ENCODE measurements around the gene CLP1. TPM values are rescaled to one million over a fixed set of nuclear protein-coding genes. Genes with fewer than 3 reads are reported as not detected.
"Not testable (repeated sequence)": the region's sequence is repeated elsewhere in the genome, so short reads cannot be mapped to it uniquely, and the experiment has no call there.

Gene CLP1
- total RNA-seq, 1 donor, result 15.2 TPM

- Histone ChIP-seq H3K4me1 (ENCODE audit: insufficient read depth, low read length) (peaks cover 16% of the 10 kb centered on the region), H3K27me3 (ENCODE audit: insufficient read depth, low read length) (no peaks in the 10 kb centered on the region), H3K9me3 (ENCODE audit: low read depth, low read length) (no peaks in the 10 kb centered on the region), H3K4me2 (ENCODE audit: insufficient read depth, low read length) (no peak overlapping the region), H3K27ac (ENCODE audit: low read depth, low read length) (no peak overlapping the region), H3K36me3 (ENCODE audit: insufficient read depth, low read length) (peaks cover 37% of the 10 kb centered on the region), H2AFZ (ENCODE audit: low read length) (no peak overlapping the region), H3K4me3 (ENCODE audit: insufficient read depth, low read length) (no peak overlapping the region), H4K20me1 (ENCODE audit: insufficient read depth, low read length) (peaks cover 44% of the 10 kb centered on the region), H3K79me2 (ENCODE audit: insufficient read depth, low read length) (peaks cover 89% of the 10 kb centered on the region)
- TF ChIP-seq, protein P1, sequence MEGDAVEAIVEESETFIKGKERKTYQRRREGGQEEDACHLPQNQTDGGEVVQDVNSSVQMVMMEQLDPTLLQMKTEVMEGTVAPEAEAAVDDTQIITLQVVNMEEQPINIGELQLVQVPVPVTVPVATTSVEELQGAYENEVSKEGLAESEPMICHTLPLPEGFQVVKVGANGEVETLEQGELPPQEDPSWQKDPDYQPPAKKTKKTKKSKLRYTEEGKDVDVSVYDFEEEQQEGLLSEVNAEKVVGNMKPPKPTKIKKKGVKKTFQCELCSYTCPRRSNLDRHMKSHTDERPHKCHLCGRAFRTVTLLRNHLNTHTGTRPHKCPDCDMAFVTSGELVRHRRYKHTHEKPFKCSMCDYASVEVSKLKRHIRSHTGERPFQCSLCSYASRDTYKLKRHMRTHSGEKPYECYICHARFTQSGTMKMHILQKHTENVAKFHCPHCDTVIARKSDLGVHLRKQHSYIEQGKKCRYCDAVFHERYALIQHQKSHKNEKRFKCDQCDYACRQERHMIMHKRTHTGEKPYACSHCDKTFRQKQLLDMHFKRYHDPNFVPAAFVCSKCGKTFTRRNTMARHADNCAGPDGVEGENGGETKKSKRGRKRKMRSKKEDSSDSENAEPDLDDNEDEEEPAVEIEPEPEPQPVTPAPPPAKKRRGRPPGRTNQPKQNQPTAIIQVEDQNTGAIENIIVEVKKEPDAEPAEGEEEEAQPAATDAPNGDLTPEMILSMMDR (IDR thresholded peaks at IDR 0.05; ENCODE audit: extremely low read depth, low read depth, low read length), result no peak
- no peak for DNase-seq (ENCODE audit: insufficient read length, low spot score, missing footprints)
These were observed 21.8 kb downstream of the CLP1 start for GRCh38 chr11:57679396-57679795.

GRCh38 chr11:57680552-57680874 lies 23.0 kb downstream of the CLP1 start:
- no peak overlapping the region for H3K4me3 ChIP-seq (ENCODE audit: insufficient read depth, low read length)
- no peaks in the 10 kb centered on the region for H3K27me3 ChIP-seq (ENCODE audit: insufficient read depth, low read length)
- H2AFZ ChIP-seq (ENCODE audit: low read length), result no peak overlapping the region
- H3K79me2 ChIP-seq (ENCODE audit: insufficient read depth, low read length), result peaks cover 89% of the 10 kb centered on the region
- DNase-seq (ENCODE audit: insufficient read length, low spot score, missing footprints), result peak; percentile 55
- H3K36me3 ChIP-seq (ENCODE audit: insufficient read depth, low read length), result peaks cover 38% of the 10 kb centered on the region
- peaks cover 16% of the 10 kb centered on the region for H3K4me1 ChIP-seq (ENCODE audit: insufficient read depth, low read length)
- peak overlapping the region; percentile 30 for H3K27ac ChIP-seq (ENCODE audit: low read depth, low read length)
- TF ChIP-seq, protein P1 (IDR thresholded peaks at IDR 0.05; ENCODE audit: extremely low read depth, low read depth, low read length), result no peak
- no peaks in the 10 kb centered on the region for H3K9me3 ChIP-seq (ENCODE audit: low read depth, low read length)
- H3K4me2 ChIP-seq (ENCODE audit: insufficient read depth, low read length), result peak overlapping the region; percentile 25
- peaks cover 42% of the 10 kb centered on the region for H4K20me1 ChIP-seq (ENCODE audit: insufficient read depth, low read length)

DNA sequence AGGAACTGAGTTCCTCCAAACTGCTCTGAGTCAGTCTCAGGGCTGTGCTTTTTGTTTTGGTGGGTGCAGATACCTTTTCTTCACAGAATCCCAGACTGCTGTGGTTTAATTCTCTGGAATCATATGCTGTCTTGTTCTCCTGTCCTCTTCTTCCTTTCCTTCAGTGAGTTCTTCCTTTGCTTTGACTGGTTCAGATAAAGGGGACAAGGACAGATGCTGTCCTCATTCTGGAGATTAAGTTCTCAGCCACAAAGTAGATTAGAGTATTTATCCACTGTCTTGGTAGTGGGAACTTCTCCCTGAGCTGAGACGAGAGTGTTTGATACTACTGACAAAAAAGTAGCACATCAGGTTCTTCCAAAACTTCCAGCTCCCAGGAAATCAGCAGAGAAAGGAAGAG lies 23.6 kb downstream of the CLP1 start:
- H4K20me1 ChIP-seq (ENCODE audit: insufficient read depth, low read length), result peaks cover 35% of the 10 kb centered on the region
- TF ChIP-seq, protein P1 (IDR thresholded peaks at IDR 0.05; ENCODE audit: extremely low read depth, low read depth, low read length), result no peak
- H3K27me3 ChIP-seq (ENCODE audit: insufficient read depth, low read length), result no peaks in the 10 kb centered on the region
- H3K27ac ChIP-seq (ENCODE audit: low read depth, low read length), result peak overlapping the region; percentile 30
- H3K4me3 ChIP-seq (ENCODE audit: insufficient read depth, low read length), result no peak overlapping the region
- H3K9me3 ChIP-seq (ENCODE audit: low read depth, low read length), result no peaks in the 10 kb centered on the region
- peaks cover 40% of the 10 kb centered on the region for H3K36me3 ChIP-seq (ENCODE audit: insufficient read depth, low read length)
- peaks cover 88% of the 10 kb centered on the region for H3K79me2 ChIP-seq (ENCODE audit: insufficient read depth, low read length)
- peaks cover 16% of the 10 kb centered on the region for H3K4me1 ChIP-seq (ENCODE audit: insufficient read depth, low read length)
- no peak for DNase-seq (ENCODE audit: insufficient read length, low spot score, missing footprints)
- H2AFZ ChIP-seq (ENCODE audit: low read length), result no peak overlapping the region
- H3K4me2 ChIP-seq (ENCODE audit: insufficient read depth, low read length), result no peak overlapping the region

GRCh38 chr11:57690474-57690873 lies 32.9 kb downstream of the CLP1 start:
- not testable (repeated sequence) for H4K20me1 ChIP-seq (ENCODE audit: insufficient read depth, low read length); H3K4me1 ChIP-seq (ENCODE audit: insufficient read depth, low read length); DNase-seq (ENCODE audit: insufficient read length, low spot score, missing footprints); H3K4me2 ChIP-seq (ENCODE audit: insufficient read depth, low read length); H3K9me3 ChIP-seq (ENCODE audit: low read depth, low read length); H2AFZ ChIP-seq (ENCODE audit: low read length); H3K27me3 ChIP-seq (ENCODE audit: insufficient read depth, low read length); H3K4me3 ChIP-seq (ENCODE audit: insufficient read depth, low read length); H3K27ac ChIP-seq (ENCODE audit: low read depth, low read length)
- peaks cover 65% of the 10 kb centered on the region for H3K36me3 ChIP-seq (ENCODE audit: insufficient read depth, low read length)
- H3K79me2 ChIP-seq (ENCODE audit: insufficient read depth, low read length), result peaks cover 21% of the 10 kb centered on the region

Data from osteoblast (primary cell).